GM12873 (cell line): Measurements from ENCODE around the gene PSMC6.

Source experiments
- TF ChIP-seq, protein P1 (sequence below): IDR thresholded peaks from 2 replicates; pipeline ENCODE4 v1.5.1; 2012; ENCODE audit warnings: low read depth, mild to moderate bottlenecking, moderate library complexity, low read length, control low read depth; ENCODE audit not compliant: insufficient read depth; ENCODE audit errors: missing control alignments

The PSMC6 gene

GRCh38 chr14:52686176-52686575 lies 20.8 kb upstream of the PSMC6 start:
- TF ChIP-seq, protein P1, sequence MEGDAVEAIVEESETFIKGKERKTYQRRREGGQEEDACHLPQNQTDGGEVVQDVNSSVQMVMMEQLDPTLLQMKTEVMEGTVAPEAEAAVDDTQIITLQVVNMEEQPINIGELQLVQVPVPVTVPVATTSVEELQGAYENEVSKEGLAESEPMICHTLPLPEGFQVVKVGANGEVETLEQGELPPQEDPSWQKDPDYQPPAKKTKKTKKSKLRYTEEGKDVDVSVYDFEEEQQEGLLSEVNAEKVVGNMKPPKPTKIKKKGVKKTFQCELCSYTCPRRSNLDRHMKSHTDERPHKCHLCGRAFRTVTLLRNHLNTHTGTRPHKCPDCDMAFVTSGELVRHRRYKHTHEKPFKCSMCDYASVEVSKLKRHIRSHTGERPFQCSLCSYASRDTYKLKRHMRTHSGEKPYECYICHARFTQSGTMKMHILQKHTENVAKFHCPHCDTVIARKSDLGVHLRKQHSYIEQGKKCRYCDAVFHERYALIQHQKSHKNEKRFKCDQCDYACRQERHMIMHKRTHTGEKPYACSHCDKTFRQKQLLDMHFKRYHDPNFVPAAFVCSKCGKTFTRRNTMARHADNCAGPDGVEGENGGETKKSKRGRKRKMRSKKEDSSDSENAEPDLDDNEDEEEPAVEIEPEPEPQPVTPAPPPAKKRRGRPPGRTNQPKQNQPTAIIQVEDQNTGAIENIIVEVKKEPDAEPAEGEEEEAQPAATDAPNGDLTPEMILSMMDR: no peak

GRCh38 chr14:52690983-52691760 lies 15.8 kb upstream of the PSMC6 start:
- TF ChIP-seq, protein P1: no peak

- TF ChIP-seq, protein P1: no peak
Measured at GRCh38 chr14:52692248-52692962, 14.6 kb upstream of the PSMC6 start.

- TF ChIP-seq, protein P1: no peak
Measured at GRCh38 chr14:52693036-52693435, 14.0 kb upstream of the PSMC6 start.

DNA sequence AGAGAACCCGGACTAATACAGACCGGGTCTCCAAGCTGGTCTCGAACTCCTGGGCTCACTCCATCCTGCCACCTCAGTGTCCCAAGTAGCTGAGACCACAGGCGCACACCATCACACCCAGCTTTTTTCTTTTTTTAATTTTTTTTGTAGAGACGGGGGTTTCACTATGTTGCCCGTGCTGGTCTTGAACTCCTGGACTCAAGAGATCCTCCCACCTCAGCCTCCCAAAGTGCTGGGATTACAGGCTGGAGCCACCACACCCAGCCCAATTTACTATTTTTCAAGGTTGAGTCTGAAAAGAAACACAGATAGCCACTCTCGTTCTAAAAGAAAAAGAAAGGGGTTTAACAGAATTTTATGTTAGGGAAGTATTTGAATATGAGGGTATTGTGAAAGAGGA lies 13.5 kb upstream of the PSMC6 start:
- TF ChIP-seq, protein P1: no peak

DNA sequence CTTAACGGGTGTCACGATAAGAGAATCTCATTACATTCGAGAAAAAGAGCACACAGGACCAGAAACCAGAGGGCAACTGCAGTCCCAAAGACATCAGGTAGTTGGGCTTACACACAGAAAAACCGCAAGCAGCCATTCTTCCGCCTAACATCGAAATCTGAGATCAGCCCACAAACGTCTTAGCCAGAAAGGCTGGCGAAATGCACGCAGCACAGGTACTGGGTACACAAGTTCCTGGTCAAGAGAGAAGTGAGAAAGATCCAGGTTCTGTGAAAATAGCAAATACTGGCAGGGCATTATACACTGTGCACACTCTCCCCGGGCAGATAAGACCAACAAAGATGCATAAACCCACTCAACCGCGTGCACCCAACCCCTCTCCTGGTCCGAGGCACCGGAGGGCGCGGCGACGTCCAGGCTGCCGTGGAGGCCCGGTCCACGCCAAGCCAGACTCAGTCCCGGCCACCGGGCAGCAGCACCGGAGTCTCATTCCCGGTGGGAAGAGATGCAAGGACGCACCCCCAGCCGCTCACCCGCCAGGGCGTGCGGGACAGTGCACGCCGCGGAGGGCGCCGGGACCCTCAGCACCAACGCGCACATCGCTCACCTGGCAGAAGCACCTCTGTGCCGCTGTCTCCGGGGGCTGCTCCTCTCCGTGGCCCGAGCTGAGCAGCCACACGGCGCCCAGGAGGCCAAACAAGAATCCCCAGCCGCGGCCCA lies 12.1 kb upstream of the PSMC6 start:
- TF ChIP-seq, protein P1: no peak
